Activated CD4-positive, alpha-beta T cell treated with anti-CD3 and anti-CD28 coated beads, Interleukin-2, amount 10 ng/mL, durations not matched to agents 24 days and 14 days (primary cell): ENCODE results near the gene TAF5. TPM values are rescaled to one million over a fixed set of nuclear protein-coding genes. Genes with fewer than 3 reads are reported as not detected.
"Not testable (repeated sequence)": the region's sequence is repeated elsewhere in the genome, so short reads cannot be mapped to it uniquely, and the experiment has no call there.

Experiments
- DNase-seq: peaks from one replicate; pipeline ENCODE4 v3.0.0; 2022
- H3K27ac Mint-ChIP-seq: one replicate; pipeline ENCODE4 v1.8.0; 2022; ENCODE audit warnings: mild to moderate bottlenecking, mixed read lengths
- H3K27me3 Mint-ChIP-seq: one replicate; pipeline ENCODE4 v1.8.0; 2022; ENCODE audit warnings: mixed read lengths
- H3K36me3 Mint-ChIP-seq: one replicate; pipeline ENCODE4 v1.8.0; 2022; ENCODE audit warnings: low read depth, mild to moderate bottlenecking, mixed read lengths
- H3K4me1 Mint-ChIP-seq: one replicate; pipeline ENCODE4 v1.8.0; 2021; ENCODE audit warnings: mixed read lengths
- H3K4me3 Mint-ChIP-seq: one replicate; pipeline ENCODE4 v1.8.0; 2022; ENCODE audit warnings: mild to moderate bottlenecking, moderate library complexity, mixed read lengths
- H3K9me3 Mint-ChIP-seq: one replicate; pipeline ENCODE4 v1.8.0; 2021; ENCODE audit warnings: mixed read lengths
- intact Hi-C: fragments of 100-400 bp; cut with micrococcal nuclease; formaldehyde crosslinking; loops from one replicate; pipeline ENCODE4 v1.15.1; 2023
- total RNA-seq: library from RNA; stranded (reverse); gene quantifications from 2 replicates; pipeline ENCODE4 v1.2.3, GENCODE V29; 2022

TAF5 gene
- total RNA-seq: 11.9 and 12.1 TPM in 2 replicates

DNA sequence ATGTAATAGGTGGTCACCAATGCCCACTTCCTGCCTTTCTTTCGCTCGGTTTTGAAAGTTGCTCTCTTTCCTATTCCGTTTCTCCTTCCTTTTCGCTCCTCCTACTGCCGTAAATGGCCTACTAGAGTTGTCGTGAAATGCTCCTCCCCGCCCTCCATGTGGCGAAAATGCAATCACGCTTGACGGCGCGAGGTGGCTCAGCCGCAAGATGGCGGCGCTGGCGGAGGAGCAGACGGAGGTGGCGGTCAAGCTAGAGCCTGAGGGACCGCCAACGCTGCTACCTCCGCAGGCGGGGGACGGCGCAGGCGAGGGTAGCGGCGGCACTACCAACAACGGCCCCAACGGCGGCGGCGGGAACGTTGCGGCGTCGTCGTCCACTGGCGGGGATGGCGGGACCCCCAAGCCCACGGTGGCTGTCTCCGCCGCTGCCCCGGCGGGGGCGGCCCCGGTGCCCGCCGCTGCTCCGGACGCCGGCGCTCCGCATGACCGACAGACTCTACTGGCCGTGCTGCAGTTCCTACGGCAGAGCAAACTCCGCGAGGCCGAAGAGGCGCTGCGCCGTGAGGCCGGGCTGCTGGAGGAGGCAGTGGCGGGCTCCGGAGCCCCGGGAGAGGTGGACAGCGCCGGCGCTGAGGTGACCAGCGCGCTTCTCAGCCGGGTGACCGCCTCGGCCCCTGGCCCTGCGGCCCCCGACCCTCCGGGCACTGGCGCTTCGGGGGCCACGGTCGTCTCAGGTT is at the start of gene TAF5:
TSS of gene TAF5 (plus strand) at position 195 of the 737 bp plus-strand sequence. CDS start at position 209, 14 bp downstream.
- H3K9me3 Mint-ChIP-seq: no peaks in the 10 kb centered on the region
- peak within 1 kb of the TSS; percentile 93 for H3K4me3 Mint-ChIP-seq
- H3K4me1 Mint-ChIP-seq: peaks cover 12% of the 10 kb centered on the region
- peak; percentile 97 for DNase-seq
- peaks cover 4% of the 10 kb centered on the region for H3K27me3 Mint-ChIP-seq
- H3K27ac Mint-ChIP-seq: peak within 1 kb of the TSS; percentile 92
- peaks cover 6% of the 10 kb centered on the region for H3K36me3 Mint-ChIP-seq
- intact Hi-C loops: loop anchor here (1.0 to 10.0 kb wide), 7 partner anchors 17 to 726 kb away; partner anchors contain the start of genes ARL3, ATP5MK, BORCS7 and CNNM2

DNA sequence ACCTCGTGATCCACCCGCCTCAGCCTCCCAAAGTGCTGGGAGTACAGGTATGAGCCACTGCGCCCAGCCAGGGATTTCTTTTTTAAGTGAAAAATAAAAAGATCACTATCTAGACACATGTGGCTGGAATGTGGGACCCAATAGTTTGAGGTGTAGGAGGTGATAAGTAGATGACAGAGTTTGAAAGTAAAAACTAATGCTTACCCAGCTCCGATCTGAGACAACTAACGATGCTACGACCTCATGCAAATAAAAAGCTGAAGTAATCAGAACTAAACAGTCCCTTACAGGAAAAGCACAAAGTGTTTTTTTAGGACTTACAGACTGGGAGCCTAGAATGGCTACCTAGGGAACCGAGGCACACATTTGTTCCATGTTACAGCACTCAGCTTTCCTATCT is 39.9 kb upstream of the TAF5 start:
- no peak for DNase-seq
- no peaks in the 10 kb centered on the region for H3K9me3 Mint-ChIP-seq
- H3K4me1 Mint-ChIP-seq: peaks cover 2% of the 10 kb centered on the region
- no peaks in the 10 kb centered on the region for H3K27me3 Mint-ChIP-seq
- intact Hi-C loops: no loop called here
- H3K27ac Mint-ChIP-seq: peak overlapping the region; percentile 17
- H3K36me3 Mint-ChIP-seq: peaks cover 30% of the 10 kb centered on the region
- H3K4me3 Mint-ChIP-seq: no peak overlapping the region

DNA sequence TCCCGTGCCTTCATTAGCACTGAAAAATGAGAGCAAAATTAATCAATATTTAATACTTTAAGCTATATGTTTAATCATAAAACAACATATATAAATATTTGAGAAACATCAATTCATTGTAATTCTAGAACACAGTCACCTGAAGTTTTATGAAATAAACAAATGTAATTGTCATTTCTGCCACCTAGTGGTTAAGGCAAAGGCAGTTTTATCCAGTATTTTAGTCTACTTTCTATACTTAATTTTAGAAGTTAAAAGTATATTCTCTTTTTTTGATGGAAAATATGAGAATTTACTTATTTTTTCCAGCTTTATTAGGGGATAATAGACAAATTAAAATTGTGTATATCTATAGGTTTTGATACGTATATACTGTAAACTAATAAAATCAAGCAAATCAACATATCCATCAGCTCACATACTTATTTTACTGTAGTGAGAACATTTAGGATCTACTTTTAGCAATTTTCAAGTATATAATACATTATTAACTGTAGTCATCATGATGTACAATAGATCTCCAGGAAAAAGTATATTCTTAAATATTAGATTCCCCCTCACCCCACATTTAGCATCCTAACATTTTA is 33.7 kb upstream of the TAF5 start:
- DNase-seq: no peak
- intact Hi-C loops: loop anchor here (10.0 kb wide), 1 partner anchor 499 kb away; the partner anchor contains the start of gene CYP17A1
- no peaks in the 10 kb centered on the region for H3K27me3 Mint-ChIP-seq
- H3K27ac Mint-ChIP-seq: no peak overlapping the region
- H3K4me3 Mint-ChIP-seq: no peak overlapping the region
- peaks cover 32% of the 10 kb centered on the region for H3K36me3 Mint-ChIP-seq
- H3K4me1 Mint-ChIP-seq: no peaks in the 10 kb centered on the region
- no peaks in the 10 kb centered on the region for H3K9me3 Mint-ChIP-seq

DNA sequence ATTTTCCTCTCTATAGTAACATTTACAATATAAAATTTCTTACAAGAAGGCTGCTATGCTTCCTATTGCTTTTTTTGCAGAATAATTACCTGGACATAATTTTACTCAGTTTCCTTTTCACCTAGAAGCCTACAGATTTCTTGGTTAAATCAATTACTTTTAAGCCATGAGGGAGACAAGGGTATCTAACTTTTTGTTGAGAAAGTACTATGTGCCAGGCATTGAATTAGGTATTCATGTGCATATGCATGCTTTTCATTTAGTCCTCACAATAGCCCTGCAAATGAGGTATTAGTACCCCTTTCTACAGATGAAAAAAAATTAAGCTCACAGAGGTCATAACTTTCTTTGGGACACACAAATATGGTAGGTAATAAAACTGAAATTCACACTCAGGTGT is 33.2 kb upstream of the TAF5 start:
- Mint-ChIP-seq H3K27ac (no peak overlapping the region), H3K9me3 (no peaks in the 10 kb centered on the region), H3K36me3 (peaks cover 36% of the 10 kb centered on the region), H3K27me3 (no peaks in the 10 kb centered on the region), H3K4me3 (no peak overlapping the region), H3K4me1 (no peaks in the 10 kb centered on the region)
- intact Hi-C loops: loop anchor here (10.0 kb wide), 1 partner anchor 500 kb away; the partner anchor contains the start of gene CYP17A1
- DNase-seq: no peak

GRCh38 chr10:103336370-103336769 is 31.4 kb upstream of the TAF5 start:
- intact Hi-C loops: loop anchor here (10.0 kb wide), 1 partner anchor 502 kb away; the partner anchor contains the start of gene CYP17A1
- no peak for DNase-seq
- H3K36me3 Mint-ChIP-seq: peaks cover 34% of the 10 kb centered on the region
- no peak overlapping the region for H3K4me3 Mint-ChIP-seq
- no peak overlapping the region for H3K27ac Mint-ChIP-seq
- H3K27me3 Mint-ChIP-seq: no peaks in the 10 kb centered on the region
- H3K9me3 Mint-ChIP-seq: no peaks in the 10 kb centered on the region
- no peaks in the 10 kb centered on the region for H3K4me1 Mint-ChIP-seq

- no peaks in the 10 kb centered on the region for H3K9me3 Mint-ChIP-seq
- H3K36me3 Mint-ChIP-seq: peaks cover 14% of the 10 kb centered on the region
- intact Hi-C loops: no loop called here
- no peaks in the 10 kb centered on the region for H3K27me3 Mint-ChIP-seq
- peak overlapping the region; percentile 96 for H3K4me3 Mint-ChIP-seq
- H3K27ac Mint-ChIP-seq: peak overlapping the region; percentile 85
- no peak for DNase-seq
- H3K4me1 Mint-ChIP-seq: peaks cover 6% of the 10 kb centered on the region
Measured at GRCh38 chr10:103350175-103350516, 17.6 kb upstream of the TAF5 start.

- H3K4me3 Mint-ChIP-seq: peak within 1 kb of the TSS; percentile 96
- H3K27me3 Mint-ChIP-seq: no peaks in the 10 kb centered on the region
- H3K4me1 Mint-ChIP-seq: peaks cover 6% of the 10 kb centered on the region
- intact Hi-C loops: loop anchor here (1.0 kb wide), 2 partner anchors 18 to 46 kb away; partner anchors contain the start of genes ATP5MK and PDCD11
- peaks cover 13% of the 10 kb centered on the region for H3K36me3 Mint-ChIP-seq
- H3K9me3 Mint-ChIP-seq: no peaks in the 10 kb centered on the region
- peak within 1 kb of the TSS; percentile 95 for H3K27ac Mint-ChIP-seq
- DNase-seq: peak; percentile 94
Measured at GRCh38 chr10:103350517-103351260, 17.1 kb upstream of the TAF5 start, which contains the start of gene PCGF6. TSS of gene PCGF6 (minus strand) at chr10:103351140. CDS start at chr10:103351066, 74 bp downstream.

- Mint-ChIP-seq H3K4me3 (no peak overlapping the region), H3K4me1 (peaks cover 6% of the 10 kb centered on the region), H3K9me3 (no peaks in the 10 kb centered on the region), H3K36me3 (peaks cover 7% of the 10 kb centered on the region), H3K27ac (no peak overlapping the region), H3K27me3 (no peaks in the 10 kb centered on the region)
- DNase-seq: no peak
- intact Hi-C loops: no loop called here
Measured at GRCh38 chr10:103353281-103353680, 14.5 kb upstream of the TAF5 start.

DNA sequence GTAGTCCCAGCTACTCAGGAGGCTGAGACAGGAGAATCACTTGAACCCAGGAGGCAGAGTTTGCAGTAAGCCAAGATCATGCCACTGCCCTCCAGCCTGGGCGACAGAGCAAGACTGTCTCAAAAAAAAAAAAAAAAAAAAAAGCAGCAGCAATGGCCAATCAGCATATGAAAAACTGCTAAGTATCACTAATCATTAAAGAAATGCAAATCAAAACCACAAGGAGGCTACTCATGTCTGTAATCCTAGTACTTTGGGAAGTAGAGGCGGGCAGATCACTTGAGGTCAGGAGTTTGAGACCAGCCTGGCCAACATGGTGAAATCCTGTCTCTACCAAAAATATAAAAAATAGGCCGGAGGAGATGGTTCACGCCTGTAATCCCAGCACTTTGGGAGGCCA is 13.2 kb upstream of the TAF5 start:
- H3K36me3 Mint-ChIP-seq, H3K4me3 Mint-ChIP-seq, H3K27ac Mint-ChIP-seq, DNase-seq, H3K27me3 Mint-ChIP-seq, H3K4me1 Mint-ChIP-seq, H3K9me3 Mint-ChIP-seq, intact Hi-C loops: not testable (repeated sequence)

DNA sequence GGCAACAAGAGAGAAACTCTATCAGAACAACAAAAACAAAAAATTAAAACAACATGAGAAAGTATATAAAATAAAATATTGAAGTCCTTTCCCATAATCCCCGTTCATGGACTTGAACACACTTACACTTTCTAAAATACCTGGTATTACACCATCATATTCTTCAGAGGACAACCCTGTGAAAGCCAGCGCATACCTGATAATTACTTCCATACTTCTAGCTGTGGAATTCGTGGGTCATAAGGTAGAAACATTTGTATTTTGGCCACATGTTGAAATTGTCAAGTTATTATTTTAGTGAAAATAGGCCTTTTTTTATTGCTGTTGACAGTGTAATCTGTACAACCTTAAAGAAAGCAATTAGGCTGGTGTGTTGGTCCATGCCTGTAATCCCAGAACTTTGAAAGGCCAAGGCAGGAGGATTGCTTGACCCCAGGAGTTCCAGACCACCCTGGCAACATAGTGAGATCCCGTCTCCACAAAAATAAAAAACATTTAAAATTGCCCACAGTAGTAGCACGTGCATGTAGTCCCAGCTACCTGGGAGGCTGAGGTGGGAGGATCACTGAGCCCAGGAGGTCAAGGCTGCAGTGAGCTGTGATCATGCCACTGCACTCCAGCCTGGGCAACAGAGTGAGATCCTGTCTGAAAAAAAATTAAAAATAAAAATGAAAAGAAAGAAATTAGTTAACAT is 11.7 kb upstream of the TAF5 start:
- Mint-ChIP-seq H3K4me1 (peaks cover 2% of the 10 kb centered on the region), H3K9me3 (no peaks in the 10 kb centered on the region), H3K36me3 (no peaks in the 10 kb centered on the region), H3K27ac (no peak overlapping the region), H3K27me3 (no peaks in the 10 kb centered on the region), H3K4me3 (no peak overlapping the region)
- intact Hi-C loops: no loop called here
- DNase-seq: no peak

DNA sequence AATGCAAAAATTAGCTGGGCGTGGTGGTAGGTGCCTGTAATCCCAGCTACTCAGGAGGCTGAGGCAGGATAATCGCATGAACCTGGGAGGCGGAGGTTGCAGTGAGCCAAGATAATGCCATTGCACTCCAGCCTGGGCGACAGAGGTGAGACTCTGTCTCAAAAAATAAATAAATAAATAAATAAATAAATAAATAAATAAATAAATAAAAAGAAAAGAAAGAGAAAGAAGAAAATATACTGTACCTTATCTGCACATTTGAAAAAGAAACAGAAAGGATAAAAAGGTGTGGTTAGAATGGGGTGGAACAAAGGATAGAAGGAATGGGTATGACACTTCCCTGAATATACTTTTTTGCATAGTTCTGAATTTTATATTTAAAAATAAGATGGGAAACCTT is 8.3 kb upstream of the TAF5 start:
- intact Hi-C loops, H3K36me3 Mint-ChIP-seq, H3K4me1 Mint-ChIP-seq, H3K9me3 Mint-ChIP-seq, H3K4me3 Mint-ChIP-seq, H3K27me3 Mint-ChIP-seq, H3K27ac Mint-ChIP-seq, DNase-seq: not testable (repeated sequence)

DNA sequence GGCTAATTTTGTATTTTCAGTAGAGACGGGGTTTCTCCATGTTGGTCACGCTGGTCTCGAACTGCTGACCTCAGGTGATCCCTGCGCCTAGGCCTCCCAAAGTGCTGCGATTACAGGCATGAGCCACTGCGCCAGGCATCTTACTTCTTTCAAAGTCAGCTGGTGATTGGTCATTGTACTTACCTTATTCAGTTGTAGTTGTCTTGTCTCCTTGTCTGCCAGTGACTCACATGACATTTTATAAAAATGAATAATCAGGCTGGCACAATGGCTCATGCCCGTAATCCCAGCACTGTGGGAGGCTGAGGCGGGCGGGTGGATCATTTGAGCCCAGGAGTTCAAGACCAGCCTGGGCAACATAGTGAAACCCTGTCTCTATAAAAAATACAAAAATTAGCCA is 7.0 kb upstream of the TAF5 start:
- H3K27ac Mint-ChIP-seq, H3K4me3 Mint-ChIP-seq, H3K4me1 Mint-ChIP-seq, H3K36me3 Mint-ChIP-seq, DNase-seq, H3K9me3 Mint-ChIP-seq, H3K27me3 Mint-ChIP-seq: not testable (repeated sequence)
- intact Hi-C loops: loop anchor here (10.0 kb wide), 1 partner anchor 166 kb away; the partner anchor contains the start of gene NT5C2

DNA sequence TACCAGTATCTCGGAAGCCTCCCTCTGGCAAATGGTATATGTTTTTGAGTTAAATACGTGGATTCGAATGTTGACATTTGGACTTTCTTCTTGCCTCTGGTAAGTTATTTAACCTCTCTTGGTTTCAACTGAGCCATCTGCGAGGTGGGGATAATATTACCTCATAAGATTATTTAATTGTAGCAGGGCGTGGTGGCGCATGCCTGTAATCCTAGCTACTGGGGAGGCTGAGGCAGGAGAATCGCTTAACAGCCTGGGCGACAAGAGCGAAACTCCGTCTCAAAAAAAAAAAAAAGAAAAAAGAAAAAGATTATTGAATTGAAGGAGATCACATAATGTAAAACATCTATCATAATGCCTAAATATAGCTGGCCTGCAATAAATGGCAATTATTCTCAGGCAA is 396 bp upstream of the TAF5 start:
- DNase-seq: no peak
- Mint-ChIP-seq H3K36me3 (peaks cover 6% of the 10 kb centered on the region), H3K4me1 (peaks cover 12% of the 10 kb centered on the region), H3K27ac (peak overlapping the region; percentile 92), H3K27me3 (peaks cover 4% of the 10 kb centered on the region), H3K9me3 (no peaks in the 10 kb centered on the region), H3K4me3 (peak overlapping the region; percentile 93)
- intact Hi-C loops: loop anchor here (1.0 to 10.0 kb wide), 4 partner anchors 173 to 725 kb away; partner anchors contain the start of genes ARL3, CNNM2, NT5C2 and SFXN2
